ENCODE measurements around the gene LCA5.

DNA sequence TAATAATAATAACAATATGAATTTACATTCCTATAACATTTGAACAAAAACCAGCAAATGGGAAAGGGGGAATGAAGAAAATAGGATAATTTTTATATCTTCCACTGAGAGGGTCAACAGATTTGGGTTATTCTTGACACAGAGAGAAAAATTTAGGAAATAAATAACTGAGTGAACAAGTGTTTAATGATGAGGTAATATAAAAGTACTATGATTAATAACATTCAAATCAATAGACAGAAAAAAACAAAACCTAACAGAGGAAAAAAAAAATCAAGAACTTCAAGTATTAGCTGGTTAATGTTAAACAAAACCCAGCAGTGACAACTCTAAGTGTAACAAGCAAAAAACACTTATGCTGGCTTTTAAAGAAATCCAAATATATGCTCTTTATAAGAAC, 66.5 kb downstream of the LCA5 start:
- TF ChIP-seq, protein P1, sequence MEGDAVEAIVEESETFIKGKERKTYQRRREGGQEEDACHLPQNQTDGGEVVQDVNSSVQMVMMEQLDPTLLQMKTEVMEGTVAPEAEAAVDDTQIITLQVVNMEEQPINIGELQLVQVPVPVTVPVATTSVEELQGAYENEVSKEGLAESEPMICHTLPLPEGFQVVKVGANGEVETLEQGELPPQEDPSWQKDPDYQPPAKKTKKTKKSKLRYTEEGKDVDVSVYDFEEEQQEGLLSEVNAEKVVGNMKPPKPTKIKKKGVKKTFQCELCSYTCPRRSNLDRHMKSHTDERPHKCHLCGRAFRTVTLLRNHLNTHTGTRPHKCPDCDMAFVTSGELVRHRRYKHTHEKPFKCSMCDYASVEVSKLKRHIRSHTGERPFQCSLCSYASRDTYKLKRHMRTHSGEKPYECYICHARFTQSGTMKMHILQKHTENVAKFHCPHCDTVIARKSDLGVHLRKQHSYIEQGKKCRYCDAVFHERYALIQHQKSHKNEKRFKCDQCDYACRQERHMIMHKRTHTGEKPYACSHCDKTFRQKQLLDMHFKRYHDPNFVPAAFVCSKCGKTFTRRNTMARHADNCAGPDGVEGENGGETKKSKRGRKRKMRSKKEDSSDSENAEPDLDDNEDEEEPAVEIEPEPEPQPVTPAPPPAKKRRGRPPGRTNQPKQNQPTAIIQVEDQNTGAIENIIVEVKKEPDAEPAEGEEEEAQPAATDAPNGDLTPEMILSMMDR (IDR thresholded peaks at IDR 0.05) = no peak
- TF ChIP-seq POLR2A (IDR thresholded peaks at IDR 0.05) (no peak), EP300 (IDR thresholded peaks at IDR 0.05; ENCODE audit: low read depth) (no peak)
